Spinal cord (tissue), 10 donors: ENCODE measurements around the gene PRKCH. TPM values are rescaled to one million over a fixed set of nuclear protein-coding genes. Genes with fewer than 3 reads are reported as not detected.
A peak's percentile ranks its signal among the peaks of the same experiment; 100 is the strongest.

Experiments used
- DNase-seq, 6 donors: peaks; one replicate each; pipeline versions ENCODE4 v3.0.0 to v3.0.0-alpha.2; 2013 to 2015; ENCODE audit warnings: low spot score in 6 of 6, low read depth in 4 of 6
- H3K27ac ChIP-seq: one replicate; pipeline ENCODE4 v1.5.1; 2013; ENCODE audit warnings: low read depth, low read length, control low read depth
- H3K27me3 ChIP-seq: one replicate; pipeline ENCODE4 v1.6.1; 2013; ENCODE audit warnings: low read length; ENCODE audit not compliant: control insufficient read depth, insufficient read depth
- H3K36me3 ChIP-seq: one replicate; pipeline ENCODE4 v1.6.1; 2013; ENCODE audit warnings: low read length; ENCODE audit not compliant: control insufficient read depth, insufficient read depth
- H3K4me1 ChIP-seq: one replicate; pipeline ENCODE4 v1.6.1; 2013; ENCODE audit warnings: low read length; ENCODE audit not compliant: control insufficient read depth, insufficient read depth
- H3K4me3 ChIP-seq: one replicate; pipeline ENCODE4 v1.5.1; 2013; ENCODE audit warnings: low read depth, low read length, control low read depth
- H3K9me3 ChIP-seq: one replicate; pipeline ENCODE4 v1.6.1; 2013; ENCODE audit warnings: low read length; ENCODE audit not compliant: control insufficient read depth, insufficient read depth
- WGBS: methylation state at CpG from one replicate; pipeline ENCODE4 v1.1.5; 2013; ENCODE audit warnings: missing lambda C conversion rate; ENCODE audit not compliant: insufficient coverage; 5-methylcytosine and 5-hydroxymethylcytosine counted together
- polyA plus RNA-seq, 2 donors: library from polyadenylated mRNA; unstranded; fragments of 120-200 nt; gene quantifications; one replicate each; pipeline ENCODE4 v1.2.1, GENCODE V29; 2013; ENCODE audit not compliant: insufficient read length in 2 of 2
- total RNA-seq, 2 donors: library from RNA; depleted of rRNA in 1 of 2; stranded (reverse); fragments of 120-200 nt in 1 of 2; fragments of >200 nt in 1 of 2; gene quantifications; one replicate each; pipeline versions ENCODE4 v1.2.3 to v1.2.4, GENCODE V29; 2013 to 2014
- donor health status: healthy.

Gene PRKCH
- total and polyA plus RNA-seq, 4 donors: 9.6 to 30.7 (median 15.5) TPM

DNA sequence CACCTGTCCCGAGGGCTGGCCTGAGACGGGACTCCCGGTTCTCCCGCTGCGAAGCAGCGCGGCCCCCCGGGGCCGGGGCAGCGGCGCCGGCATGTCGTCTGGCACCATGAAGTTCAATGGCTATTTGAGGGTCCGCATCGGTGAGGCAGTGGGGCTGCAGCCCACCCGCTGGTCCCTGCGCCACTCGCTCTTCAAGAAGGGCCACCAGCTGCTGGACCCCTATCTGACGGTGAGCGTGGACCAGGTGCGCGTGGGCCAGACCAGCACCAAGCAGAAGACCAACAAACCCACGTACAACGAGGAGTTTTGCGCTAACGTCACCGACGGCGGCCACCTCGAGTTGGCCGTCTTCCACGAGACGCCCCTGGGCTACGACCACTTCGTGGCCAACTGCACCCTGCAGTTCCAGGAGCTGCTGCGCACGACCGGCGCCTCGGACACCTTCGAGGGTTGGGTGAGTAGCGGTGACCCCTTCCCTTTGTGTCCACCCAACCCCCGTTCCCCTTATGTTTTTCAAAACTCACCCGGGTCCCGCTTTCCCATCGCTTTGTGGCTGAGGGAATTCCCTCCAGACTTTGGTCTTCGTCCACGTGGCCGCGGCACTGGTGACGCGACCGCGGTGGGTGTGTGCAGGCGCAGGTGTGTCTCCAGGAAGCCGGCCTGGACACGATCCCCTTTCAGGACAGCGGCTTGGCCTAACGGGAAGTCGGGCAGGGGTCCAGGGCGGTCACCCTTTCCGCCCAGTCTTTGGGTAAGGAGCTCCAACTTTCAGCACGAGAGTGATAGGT, 826 bp downstream of the PRKCH start:
- 3% methylated on average over 60 of the region's 63 CpGs for whole genome bisulfite sequencing
- peaks cover 33% of the 10 kb centered on the region for H3K27me3 ChIP-seq
- peak overlapping the region; percentile 10 for H3K27ac ChIP-seq
- H3K36me3 ChIP-seq: no peaks in the 10 kb centered on the region
- no peaks in the 10 kb centered on the region for H3K9me3 ChIP-seq
- no peak for DNase-seq
- peaks cover 21% of the 10 kb centered on the region for H3K4me1 ChIP-seq
- peak overlapping the region; percentile 28 for H3K4me3 ChIP-seq

- Histone ChIP-seq H3K36me3 (no peaks in the 10 kb centered on the region), H3K4me1 (peaks cover 21% of the 10 kb centered on the region), H3K27me3 (peaks cover 33% of the 10 kb centered on the region), H3K27ac (no peak overlapping the region), H3K9me3 (no peaks in the 10 kb centered on the region), H3K4me3 (peak overlapping the region; percentile 28)
- 28% methylated on average over 10 of the region's 13 CpGs for WGBS
- peak in 1 of 6 donors; percentile 42 for DNase-seq
Observed at GRCh38 chr14:61322799-61323290, 1.5 kb downstream of the PRKCH start.

DNA sequence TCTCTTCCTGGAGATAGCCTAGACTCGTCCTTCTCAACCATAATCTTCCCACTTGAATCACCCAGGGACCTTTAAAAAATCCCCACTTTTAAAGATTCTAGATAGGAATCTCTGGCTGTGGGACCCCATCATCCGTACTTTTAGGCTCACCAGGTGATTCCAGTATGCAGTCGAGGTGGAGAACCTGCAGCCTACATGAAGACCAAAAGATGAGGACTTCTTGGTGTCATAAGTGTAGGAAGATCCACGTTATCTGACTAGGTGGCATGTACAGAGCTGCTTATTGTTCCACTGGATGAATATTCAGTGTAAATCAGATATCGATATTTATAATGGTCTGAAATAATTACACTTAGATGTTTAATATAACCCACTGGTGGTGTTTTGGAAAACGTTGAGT, 2.6 kb downstream of the PRKCH start:
- no peak overlapping the region for H3K27ac ChIP-seq
- H3K9me3 ChIP-seq: no peaks in the 10 kb centered on the region
- H3K4me3 ChIP-seq: no peak overlapping the region
- H3K27me3 ChIP-seq: peaks cover 33% of the 10 kb centered on the region
- no peaks in the 10 kb centered on the region for H3K36me3 ChIP-seq
- peaks cover 21% of the 10 kb centered on the region for H3K4me1 ChIP-seq
- DNase-seq: no peak
- WGBS: 47% methylated on average over 2 of the region's 6 CpGs

DNA sequence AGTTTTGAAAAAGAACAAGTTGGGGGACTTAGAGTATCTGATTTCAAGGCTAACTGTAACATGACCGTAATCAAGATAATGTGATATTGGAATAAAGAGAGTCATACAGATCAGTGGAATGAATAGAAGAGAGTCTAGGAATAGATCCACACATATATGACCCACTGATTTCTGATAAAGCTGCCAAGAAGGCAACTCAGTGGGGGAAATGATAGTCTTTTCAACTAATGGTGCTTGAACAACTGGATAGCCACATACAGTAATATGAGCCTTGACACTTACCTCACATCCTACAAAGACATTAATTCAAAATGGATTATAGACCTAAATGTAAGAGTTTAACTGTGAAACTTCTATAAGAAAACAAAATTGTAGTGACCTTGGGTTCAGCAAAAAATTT, 3.8 kb downstream of the PRKCH start:
- peaks cover 33% of the 10 kb centered on the region for H3K27me3 ChIP-seq
- H3K4me3 ChIP-seq: no peak overlapping the region
- no peak for DNase-seq
- H3K36me3 ChIP-seq: no peaks in the 10 kb centered on the region
- H3K4me1 ChIP-seq: peaks cover 21% of the 10 kb centered on the region
- no peaks in the 10 kb centered on the region for H3K9me3 ChIP-seq
- no CpG with 5 or more reads among the region's 1 CpG for WGBS
- no peak overlapping the region for H3K27ac ChIP-seq

GRCh38 chr14:61326146-61326545, 4.8 kb downstream of the PRKCH start:
- Histone ChIP-seq H3K27ac (no peak overlapping the region), H3K36me3 (no peaks in the 10 kb centered on the region), H3K27me3 (peaks cover 25% of the 10 kb centered on the region), H3K4me1 (peaks cover 16% of the 10 kb centered on the region), H3K4me3 (no peak overlapping the region), H3K9me3 (no peaks in the 10 kb centered on the region)
- DNase-seq: no peak
- 100% methylated on average over 1 of the region's 1 CpG for WGBS

- Histone ChIP-seq H3K27ac (no peak overlapping the region), H3K4me1 (peaks cover 10% of the 10 kb centered on the region), H3K27me3 (peaks cover 19% of the 10 kb centered on the region), H3K9me3 (no peaks in the 10 kb centered on the region), H3K4me3 (no peak overlapping the region), H3K36me3 (no peaks in the 10 kb centered on the region)
- WGBS: 53% methylated on average over 4 of the region's 4 CpGs
- DNase-seq: peak in 1 of 6 donors; percentile 13
Observed at GRCh38 chr14:61326847-61327246, 5.5 kb downstream of the PRKCH start.

DNA sequence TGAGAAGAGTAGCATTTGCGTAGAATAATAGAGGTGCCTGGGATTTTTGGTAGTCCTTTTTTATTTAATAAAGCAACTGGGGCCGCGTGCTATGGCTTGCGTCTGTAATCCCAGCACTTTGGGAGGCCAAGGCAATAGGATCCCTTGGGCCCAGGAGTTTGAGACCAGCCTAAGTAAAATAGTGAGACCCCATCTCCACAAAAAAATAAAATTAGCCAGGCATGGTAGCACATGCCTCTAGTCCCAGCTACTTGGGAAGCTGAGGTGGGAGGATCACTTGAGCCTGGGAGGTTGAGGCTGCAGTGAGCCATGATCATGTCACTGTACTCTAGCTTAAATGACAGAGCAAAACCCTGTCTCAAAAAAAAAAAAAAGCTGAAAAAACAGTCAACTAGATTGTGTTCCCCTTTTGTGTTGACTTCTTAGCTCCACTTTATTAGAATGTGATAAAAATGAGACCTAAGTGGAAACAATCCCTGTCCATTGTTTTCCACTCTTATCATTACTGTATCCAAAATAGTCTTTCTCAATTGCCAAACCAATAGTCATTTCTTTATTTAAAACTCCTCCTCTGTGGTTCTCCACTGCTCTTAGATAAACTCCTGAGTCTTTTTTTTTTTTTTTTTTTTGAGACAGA, 7.4 kb downstream of the PRKCH start:
- H3K4me1 ChIP-seq: no peaks in the 10 kb centered on the region
- H3K9me3 ChIP-seq: no peaks in the 10 kb centered on the region
- WGBS: 100% methylated on average over 1 of the region's 4 CpGs
- H3K27ac ChIP-seq: no peak overlapping the region
- H3K36me3 ChIP-seq: no peaks in the 10 kb centered on the region
- no peak for DNase-seq
- H3K27me3 ChIP-seq: peaks cover 3% of the 10 kb centered on the region
- H3K4me3 ChIP-seq: no peak overlapping the region

GRCh38 chr14:61329478-61330051, 8.2 kb downstream of the PRKCH start:
- no peaks in the 10 kb centered on the region for H3K27me3 ChIP-seq
- 83% methylated on average over 3 of the region's 8 CpGs for WGBS
- H3K36me3 ChIP-seq: no peaks in the 10 kb centered on the region
- H3K27ac ChIP-seq: no peak overlapping the region
- H3K9me3 ChIP-seq: no peaks in the 10 kb centered on the region
- H3K4me1 ChIP-seq: no peaks in the 10 kb centered on the region
- no peak overlapping the region for H3K4me3 ChIP-seq
- no peak for DNase-seq

GRCh38 chr14:61330511-61330910, 9.1 kb downstream of the PRKCH start:
- H3K4me1 ChIP-seq: no peaks in the 10 kb centered on the region
- WGBS: no CpG with 5 or more reads among the region's 1 CpG
- no peak for DNase-seq
- H3K36me3 ChIP-seq: no peaks in the 10 kb centered on the region
- no peaks in the 10 kb centered on the region for H3K9me3 ChIP-seq
- H3K27ac ChIP-seq: no peak overlapping the region
- no peaks in the 10 kb centered on the region for H3K27me3 ChIP-seq
- H3K4me3 ChIP-seq: no peak overlapping the region
